GM10266 (cell line): ENCODE data around the gene CAPZA2.
"Not testable (repeated sequence)": the region's sequence is repeated elsewhere in the genome, so short reads cannot be mapped to it uniquely, and the experiment has no call there.

Experiments
- DNase-seq: peaks from one replicate; pipeline ENCODE4 v3.0.0; 2012; ENCODE audit errors: extremely low spot score
- CTCF ChIP-seq: IDR thresholded peaks from 2 replicates; pipeline ENCODE4 v1.5.1; 2012; ENCODE audit warnings: mild to moderate bottlenecking, low read depth; ENCODE audit not compliant: control insufficient read depth, insufficient read depth; ENCODE audit errors: missing control alignments

CAPZA2 gene

GRCh38 chr7:116953372-116953905, 91.1 kb downstream of the CAPZA2 start, which contains the start of gene ST7:
TSS of gene ST7 (plus strand) at chr7:116953501. CDS start at chr7:116953541, 40 bp downstream.
- TF ChIP-seq CTCF: no peak
- DNase-seq: peak; percentile 82

GRCh38 chr7:116953906-116954838, 91.8 kb downstream of the CAPZA2 start:
- TF ChIP-seq CTCF: peak; percentile 1
- DNase-seq: peak; percentile 40

GRCh38 chr7:116955340-116955739, 93.0 kb downstream of the CAPZA2 start:
- no peak for DNase-seq
- TF ChIP-seq CTCF: no peak

- DNase-seq: peak; percentile 72
- no peak for TF ChIP-seq CTCF
Measured at GRCh38 chr7:116955801-116956476, 93.6 kb downstream of the CAPZA2 start.

DNA sequence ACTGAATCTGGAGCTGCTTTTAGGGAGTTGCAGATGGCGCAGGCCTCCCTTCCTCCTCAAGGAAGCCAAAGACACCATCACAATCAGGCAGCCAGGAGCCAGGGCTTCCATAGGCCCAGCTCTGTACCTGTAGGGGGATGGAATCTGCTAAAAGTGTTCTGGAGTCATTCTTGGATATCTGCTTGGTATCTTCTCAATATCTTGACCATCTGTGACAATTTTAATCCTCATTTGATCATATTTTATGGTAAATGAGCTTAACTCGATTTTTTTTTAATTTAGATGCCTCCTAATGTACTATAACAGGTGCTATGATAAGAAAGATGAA, 94.1 kb downstream of the CAPZA2 start:
- TF ChIP-seq CTCF: no peak
- DNase-seq: no peak

DNA sequence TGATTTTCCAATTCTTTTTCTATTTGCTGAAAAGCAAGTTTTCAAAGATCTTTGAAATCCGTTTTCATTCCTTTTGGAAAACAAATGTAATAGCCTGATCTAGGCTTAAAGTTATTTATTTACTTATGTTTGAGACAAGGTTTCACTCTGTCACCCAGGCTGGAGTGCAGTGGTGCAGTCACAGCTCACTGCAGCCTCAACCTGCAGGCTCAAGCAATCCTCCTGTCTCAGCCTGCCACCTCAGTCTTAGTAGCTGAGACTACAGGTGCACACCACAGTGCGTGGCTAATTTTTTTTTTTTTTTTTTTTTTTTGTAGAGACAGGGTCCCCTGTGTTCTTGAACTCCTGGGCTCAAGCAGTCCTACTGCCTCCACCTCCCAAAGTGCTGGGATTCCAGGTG, 95.5 kb downstream of the CAPZA2 start:
- no peak for DNase-seq
- TF ChIP-seq CTCF: no peak

- DNase-seq: not testable (repeated sequence)
Measured at GRCh38 chr7:116961966-116962673, 99.7 kb downstream of the CAPZA2 start.
